GM18517 (cell line): ENCODE measurements around the gene DOCK9.

Experiments used
- ATAC-seq: cut with Tn5 transposase; IDR thresholded peaks from one replicate; pipeline ENCODE4 v1.9.1; 2021; ENCODE audit warnings: mild to moderate bottlenecking, moderate library complexity; ENCODE audit not compliant: unreplicated experiment

The DOCK9 gene

GRCh38 chr13:98978280-98978679 is 416 bp upstream of the DOCK9 start:
- no peak for ATAC-seq

- no peak for ATAC-seq
Measured at GRCh38 chr13:98976941-98977340, 923 bp downstream of the DOCK9 start.

GRCh38 chr13:98976338-98976737 is 1.5 kb downstream of the DOCK9 start:
- no peak for ATAC-seq

- ATAC-seq, result no peak
Measured at GRCh38 chr13:98975822-98976261, 2.0 kb downstream of the DOCK9 start.

- no peak for ATAC-seq
Measured at GRCh38 chr13:98974053-98974452, 3.8 kb downstream of the DOCK9 start.

- ATAC-seq, result no peak
Measured at GRCh38 chr13:98972627-98973026, 5.2 kb downstream of the DOCK9 start.

GRCh38 chr13:98972059-98972458 is 5.8 kb downstream of the DOCK9 start:
- no peak for ATAC-seq

GRCh38 chr13:98970330-98970729 is 7.5 kb downstream of the DOCK9 start:
- ATAC-seq, result no peak

- ATAC-seq, result no peak
Measured at GRCh38 chr13:98967491-98967890, 10.4 kb downstream of the DOCK9 start.

GRCh38 chr13:98966019-98966418 is 11.8 kb downstream of the DOCK9 start:
- ATAC-seq, result no peak

GRCh38 chr13:98965325-98965724 is 12.5 kb downstream of the DOCK9 start:
- ATAC-seq, result no peak

- ATAC-seq, result no peak
Measured at GRCh38 chr13:98963917-98964316, 13.9 kb downstream of the DOCK9 start.

GRCh38 chr13:98962901-98963590 is 14.8 kb downstream of the DOCK9 start:
- no peak for ATAC-seq

GRCh38 chr13:98961503-98962105 is 16.3 kb downstream of the DOCK9 start:
- no peak for ATAC-seq

GRCh38 chr13:98960606-98961502 is 17.0 kb downstream of the DOCK9 start:
- no peak for ATAC-seq

GRCh38 chr13:98959786-98960605 is 17.9 kb downstream of the DOCK9 start:
- no peak for ATAC-seq

GRCh38 chr13:98959291-98959690 is 18.6 kb downstream of the DOCK9 start:
- no peak for ATAC-seq

GRCh38 chr13:98958443-98958794 is 19.4 kb downstream of the DOCK9 start:
- ATAC-seq, result no peak

GRCh38 chr13:98957731-98958442 is 20.0 kb downstream of the DOCK9 start:
- no peak for ATAC-seq

GRCh38 chr13:98955336-98955735 is 22.5 kb downstream of the DOCK9 start:
- no peak for ATAC-seq
